Measurements from ENCODE around the gene KATNAL2. TPM values are rescaled to one million over a fixed set of nuclear protein-coding genes. Genes with fewer than 3 reads are reported as not detected.

Gene KATNAL2, protein sequence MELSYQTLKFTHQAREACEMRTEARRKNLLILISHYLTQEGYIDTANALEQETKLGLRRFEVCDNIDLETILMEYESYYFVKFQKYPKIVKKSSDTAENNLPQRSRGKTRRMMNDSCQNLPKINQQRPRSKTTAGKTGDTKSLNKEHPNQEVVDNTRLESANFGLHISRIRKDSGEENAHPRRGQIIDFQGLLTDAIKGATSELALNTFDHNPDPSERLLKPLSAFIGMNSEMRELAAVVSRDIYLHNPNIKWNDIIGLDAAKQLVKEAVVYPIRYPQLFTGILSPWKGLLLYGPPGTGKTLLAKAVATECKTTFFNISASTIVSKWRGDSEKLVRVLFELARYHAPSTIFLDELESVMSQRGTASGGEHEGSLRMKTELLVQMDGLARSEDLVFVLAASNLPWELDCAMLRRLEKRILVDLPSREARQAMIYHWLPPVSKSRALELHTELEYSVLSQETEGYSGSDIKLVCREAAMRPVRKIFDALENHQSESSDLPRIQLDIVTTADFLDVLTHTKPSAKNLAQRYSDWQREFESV
- total RNA-seq, result 3.7 TPM

DNA sequence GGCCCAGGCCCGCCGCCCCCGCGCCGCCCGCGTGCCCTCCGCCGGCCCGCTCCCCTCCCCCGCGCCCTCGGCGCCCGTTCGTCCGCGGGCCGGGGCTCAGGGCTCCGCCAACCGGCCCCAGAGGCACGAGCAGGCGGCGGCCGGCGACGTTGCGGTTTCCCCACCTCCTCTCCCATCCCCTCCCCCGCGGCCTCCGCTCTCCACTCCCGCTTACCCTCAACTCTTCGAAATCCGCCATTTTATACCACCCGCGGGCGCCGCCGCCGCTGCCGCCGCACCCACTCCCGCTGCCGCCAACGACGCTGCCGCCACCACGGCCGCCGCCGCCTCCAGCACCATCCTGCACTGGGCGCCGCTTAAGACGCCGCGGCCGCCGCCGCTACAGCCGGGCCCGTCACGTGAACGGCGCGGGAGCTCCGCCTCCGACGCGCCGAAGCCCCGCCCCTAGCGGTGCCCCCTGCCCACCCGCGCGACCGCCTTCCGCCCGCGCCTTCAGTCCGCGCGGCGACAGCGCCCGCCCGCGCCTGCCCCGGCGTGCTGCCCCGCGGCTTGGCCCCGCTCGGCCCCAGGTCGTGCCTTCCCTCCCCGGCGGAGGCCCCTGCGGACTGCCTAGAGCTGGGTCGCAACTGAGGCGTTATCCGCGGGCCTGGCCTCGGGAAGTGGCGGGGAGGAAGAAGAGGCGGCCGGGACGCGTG lies at the start of gene KATNAL2, which contains the start of gene PIAS2:
KATNAL2 (plus strand) TSS at position 495 of the 695 bp plus-strand sequence. CDS start 29,271 bp downstream, outside the sequence.
PIAS2 (minus strand) TSS at position 400 of the 695 bp plus-strand sequence; CDS start at position 238, 162 bp downstream.
- DNase-seq (ENCODE audit: low spot score in 2 of 2) (peak; percentile 92 to 95), FAIRE-seq (no peak)

DNA sequence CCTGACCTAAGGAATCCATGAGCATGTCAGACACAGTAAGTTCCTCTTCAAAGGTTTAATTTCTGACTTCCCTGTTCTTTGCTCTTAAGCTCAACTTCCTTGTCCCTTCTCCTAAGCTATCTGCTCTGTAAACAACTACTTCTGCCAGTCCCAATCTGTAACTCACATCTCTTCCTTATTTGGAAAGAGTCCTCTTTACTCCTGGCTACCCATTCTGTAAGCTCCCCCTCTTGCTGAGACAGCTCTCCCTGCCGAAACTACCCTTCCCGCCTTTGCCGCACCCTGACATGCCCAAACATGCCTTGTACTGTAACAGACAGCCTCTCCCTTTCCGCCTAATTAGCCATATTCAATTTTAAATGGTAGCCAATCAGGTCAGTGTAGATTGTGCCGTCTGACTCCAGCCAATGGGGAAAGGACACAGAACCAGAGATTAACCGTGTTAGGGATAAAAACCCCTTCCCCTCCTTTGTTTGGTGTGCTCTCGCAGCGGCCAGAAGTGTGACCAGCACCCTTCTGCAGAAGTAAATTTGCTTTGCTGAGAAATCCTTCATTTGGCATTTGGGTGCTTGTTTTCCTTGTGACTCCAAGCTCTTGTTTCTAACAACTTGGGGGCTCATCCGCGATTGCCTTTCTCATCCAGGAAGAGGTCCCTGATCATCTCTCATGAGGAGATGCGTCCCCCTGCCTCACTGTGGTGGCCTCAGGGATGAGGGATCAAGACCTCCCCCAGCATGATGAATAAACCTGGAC lies 49.1 kb upstream of the KATNAL2 start:
- no peak for FAIRE-seq

DNA sequence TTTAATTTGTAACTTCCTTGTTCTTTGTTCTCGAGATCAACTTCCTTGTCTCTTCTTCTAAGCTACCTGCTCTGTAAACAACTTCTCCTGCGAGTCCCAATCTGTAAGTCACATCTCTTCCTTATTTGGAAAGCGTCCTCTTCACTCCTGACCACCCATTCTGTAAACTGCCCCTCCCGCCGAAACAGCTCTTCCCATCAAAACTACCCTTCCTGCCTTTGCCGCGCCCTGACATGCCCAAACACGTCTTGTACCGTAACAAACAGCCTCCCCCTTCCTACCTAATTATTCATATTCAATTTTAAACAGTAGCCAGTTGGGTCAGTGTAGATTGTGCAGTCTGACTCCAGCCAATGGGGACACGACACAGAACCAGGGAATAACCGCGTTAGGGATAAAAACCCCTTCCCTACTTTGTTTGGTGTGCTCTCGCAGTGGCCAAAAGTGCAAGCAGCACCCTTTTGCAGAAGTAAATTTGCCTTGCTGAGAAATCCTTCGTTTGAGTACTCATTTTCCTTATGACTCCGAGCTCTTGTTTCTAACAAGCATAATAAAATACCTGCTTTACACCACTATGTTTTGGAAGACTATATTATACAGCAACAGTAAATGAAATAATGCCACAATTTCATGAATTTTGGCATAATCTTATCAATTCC lies 39.9 kb upstream of the KATNAL2 start:
- DNase-seq (ENCODE audit: low spot score in 2 of 2) (no peak), FAIRE-seq (no peak)

More for the DNA sequence above, 49.1 kb upstream of the KATNAL2 start:
- DNase-seq (ENCODE audit: low spot score in 2 of 2), result no peak

DNA sequence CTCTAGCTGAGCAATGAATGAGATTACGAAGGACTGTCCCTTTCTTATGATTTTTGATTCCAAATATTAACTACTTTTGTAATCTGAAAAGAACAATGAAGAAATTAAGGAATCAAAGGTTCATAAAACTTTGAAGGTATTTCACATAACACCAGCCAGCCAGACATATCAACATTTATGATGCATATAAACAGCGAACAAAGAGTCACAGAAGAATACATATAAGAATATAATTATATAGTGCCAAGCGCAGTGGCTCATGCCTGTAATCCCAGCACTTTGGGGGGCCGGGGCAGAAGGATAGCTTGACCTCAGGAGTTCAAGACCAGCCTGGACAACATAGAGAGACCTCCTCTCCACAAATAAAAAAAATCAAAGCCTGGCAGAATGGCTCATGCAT lies 34.2 kb upstream of the KATNAL2 start:
- FAIRE-seq (no peak), DNase-seq (ENCODE audit: low spot score in 2 of 2) (no peak)

DNA sequence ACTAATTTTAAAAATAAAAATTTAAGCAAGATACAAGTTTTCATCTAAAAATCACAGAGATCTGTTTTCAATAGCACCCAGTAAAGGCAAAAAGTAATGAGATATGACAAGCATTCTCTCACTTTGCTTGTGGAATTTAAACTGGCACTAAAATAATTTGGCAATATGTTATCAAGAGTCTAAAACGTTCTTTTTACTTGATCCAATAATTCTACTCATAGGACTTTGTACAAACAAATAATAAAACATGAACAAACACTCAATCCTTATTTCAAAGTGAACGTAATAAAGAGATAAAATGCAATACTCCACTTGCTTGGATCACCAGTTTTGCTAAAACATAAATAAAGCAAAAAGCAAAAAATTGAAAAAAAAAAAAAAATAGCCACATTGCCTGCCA lies 30.5 kb upstream of the KATNAL2 start:
- no peak for FAIRE-seq
- no peak for DNase-seq (ENCODE audit: low spot score in 2 of 2)

DNA sequence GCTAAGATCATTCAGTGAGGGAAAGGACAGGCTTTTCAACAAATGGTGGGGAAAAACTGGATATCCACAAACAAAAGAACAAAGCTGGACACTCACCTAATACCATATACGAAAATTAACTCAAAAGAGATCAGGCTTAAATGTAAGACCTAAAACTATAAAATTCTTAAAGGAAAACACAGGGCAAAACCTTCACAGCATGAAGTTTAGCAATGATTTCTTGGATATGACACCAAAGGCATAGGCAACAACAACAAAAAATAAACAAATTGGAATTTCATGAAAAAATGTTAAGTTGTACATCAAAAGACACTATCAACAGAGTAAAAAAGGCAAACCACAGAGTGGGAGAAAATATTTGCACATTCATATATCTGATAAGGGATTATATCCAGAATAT lies 28.4 kb upstream of the KATNAL2 start:
- FAIRE-seq (no peak), DNase-seq (ENCODE audit: low spot score in 2 of 2) (no peak)

DNA sequence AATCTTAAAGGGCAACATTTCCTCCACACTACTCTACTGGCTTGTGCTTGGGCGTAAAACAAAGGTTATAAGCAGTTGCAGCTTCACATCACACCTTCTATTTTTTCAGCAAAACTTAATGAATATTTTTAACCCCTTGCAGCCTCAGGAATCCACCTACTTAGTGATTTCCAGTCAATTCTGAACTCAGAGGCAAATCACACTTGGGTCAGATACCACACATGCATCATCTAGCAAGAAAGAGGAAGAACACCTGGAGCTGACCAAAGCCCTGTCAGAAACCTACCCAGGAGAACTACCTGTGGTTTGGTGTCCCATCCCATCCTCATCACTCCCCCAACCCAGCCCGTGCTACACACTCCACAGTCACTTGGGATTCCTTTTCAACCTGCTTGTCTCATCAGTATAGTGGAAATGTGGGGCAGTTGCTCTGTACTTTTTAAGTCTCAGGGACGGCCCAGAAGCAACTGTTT lies 25.6 kb upstream of the KATNAL2 start:
- FAIRE-seq, result no peak

DNA sequence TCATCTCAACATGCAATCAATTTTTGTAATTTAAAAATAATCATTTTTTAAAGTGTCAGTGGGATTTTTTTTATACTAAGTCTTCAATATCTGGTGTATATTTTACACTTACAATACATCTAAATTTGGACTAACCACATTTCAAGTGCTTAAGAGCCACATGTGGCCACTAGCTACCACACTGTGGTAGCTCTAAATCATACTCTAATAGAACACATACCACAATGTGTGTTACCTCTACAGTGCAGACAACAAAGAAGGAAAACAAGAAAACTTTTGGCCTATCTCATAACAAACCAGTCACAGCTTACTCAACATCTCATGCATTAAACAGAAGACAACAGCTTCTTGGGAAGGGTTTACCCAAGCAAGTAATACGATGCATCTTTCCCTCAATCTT lies 24.6 kb upstream of the KATNAL2 start:
- FAIRE-seq (no peak), DNase-seq (ENCODE audit: low spot score in 2 of 2) (no peak)

More for the DNA sequence above, 25.6 kb upstream of the KATNAL2 start:
- no peak for DNase-seq (ENCODE audit: low spot score in 2 of 2)

DNA sequence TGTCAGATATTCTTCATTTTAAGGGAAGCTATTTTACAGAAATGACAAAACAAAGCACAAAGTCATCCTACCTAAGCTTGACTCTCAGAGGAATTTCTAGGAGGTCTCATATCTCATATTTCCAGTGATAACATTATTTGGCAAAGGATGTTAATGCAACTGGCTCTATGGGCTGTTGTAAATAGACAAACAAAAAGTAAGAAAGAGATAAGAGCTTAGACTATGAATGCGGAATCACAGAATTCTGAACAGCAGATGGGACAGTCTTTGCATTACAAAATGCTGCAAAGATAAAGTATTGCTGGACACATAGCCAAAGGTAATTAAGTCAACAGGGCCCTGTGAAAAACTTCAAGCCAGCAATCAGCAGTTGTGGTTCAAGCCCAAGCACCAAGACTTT lies 24.0 kb upstream of the KATNAL2 start:
- FAIRE-seq (no peak), DNase-seq (ENCODE audit: low spot score in 2 of 2) (no peak)

DNA sequence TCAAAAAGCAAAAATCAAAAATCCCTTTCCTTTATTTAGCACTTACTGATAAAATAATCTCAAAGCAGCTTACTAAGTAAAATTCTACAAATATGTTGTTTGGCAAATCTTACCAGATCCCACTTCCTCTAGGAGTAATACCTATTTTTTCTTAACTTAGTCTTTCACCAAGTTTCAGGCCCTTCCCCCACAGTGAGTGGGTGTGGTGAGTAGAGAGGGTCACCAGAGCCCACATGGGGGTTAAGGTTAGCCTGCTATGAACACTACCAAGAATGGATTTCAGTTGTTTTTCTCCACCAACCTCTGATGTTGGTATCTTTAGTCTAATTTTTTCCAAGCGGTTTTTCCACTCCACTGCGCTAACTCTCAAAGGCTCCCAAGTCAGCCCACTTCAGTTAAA lies 23.3 kb upstream of the KATNAL2 start:
- no peak for FAIRE-seq

DNA sequence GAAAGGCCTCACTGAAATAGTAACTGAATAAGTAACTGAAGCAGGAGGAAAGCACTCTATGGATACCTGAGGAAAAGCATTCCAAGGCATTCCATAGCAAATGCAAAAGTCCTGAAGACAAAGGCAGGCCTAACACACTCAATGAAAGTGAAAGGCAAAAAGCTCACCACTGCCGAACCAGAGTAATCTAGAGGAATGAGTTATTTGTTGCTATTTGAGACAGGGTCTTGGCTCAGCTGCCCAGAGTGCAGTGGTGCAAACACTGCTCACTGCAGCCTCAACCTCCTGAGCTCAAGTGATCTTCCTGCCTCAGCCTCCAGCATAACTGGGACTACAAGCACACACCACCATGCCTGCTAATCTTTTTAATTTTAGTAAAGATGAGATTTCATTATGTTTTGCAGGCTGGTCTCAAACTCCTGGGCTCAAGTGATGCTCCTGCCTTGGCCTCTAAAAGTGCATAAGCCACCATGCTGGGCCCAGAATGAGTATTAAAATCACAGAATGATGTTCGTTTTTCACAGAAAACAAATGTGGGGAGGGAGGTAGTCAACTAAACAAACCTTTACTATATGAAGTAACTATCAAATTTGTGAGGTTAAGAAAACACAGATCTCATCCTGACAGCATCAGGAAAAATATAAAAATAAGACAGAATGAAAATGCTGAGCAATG lies 18.0 kb upstream of the KATNAL2 start:
- DNase-seq (ENCODE audit: low spot score in 2 of 2) (no peak), FAIRE-seq (no peak)

More for the DNA sequence above, 23.3 kb upstream of the KATNAL2 start:
- no peak for DNase-seq (ENCODE audit: low spot score in 2 of 2)

DNA sequence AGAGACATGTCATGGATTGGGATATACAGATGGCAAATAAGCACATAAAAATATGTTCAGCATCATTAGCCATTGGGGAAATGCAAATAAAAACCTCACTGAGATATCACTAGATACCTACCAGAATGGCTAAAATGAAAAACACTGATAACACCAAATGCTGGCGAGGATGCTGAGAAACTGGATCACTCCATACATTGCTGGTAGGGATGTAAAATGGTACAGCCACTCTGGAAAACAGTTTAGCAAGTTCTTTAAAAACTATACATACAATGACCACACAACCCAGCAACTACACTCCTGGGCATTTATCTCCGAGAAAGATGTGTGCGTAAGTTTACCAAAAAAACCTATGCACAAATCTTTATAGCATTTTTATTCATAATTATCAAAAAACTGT lies 14.0 kb upstream of the KATNAL2 start:
- FAIRE-seq (no peak), DNase-seq (ENCODE audit: low spot score in 2 of 2) (no peak)

DNA sequence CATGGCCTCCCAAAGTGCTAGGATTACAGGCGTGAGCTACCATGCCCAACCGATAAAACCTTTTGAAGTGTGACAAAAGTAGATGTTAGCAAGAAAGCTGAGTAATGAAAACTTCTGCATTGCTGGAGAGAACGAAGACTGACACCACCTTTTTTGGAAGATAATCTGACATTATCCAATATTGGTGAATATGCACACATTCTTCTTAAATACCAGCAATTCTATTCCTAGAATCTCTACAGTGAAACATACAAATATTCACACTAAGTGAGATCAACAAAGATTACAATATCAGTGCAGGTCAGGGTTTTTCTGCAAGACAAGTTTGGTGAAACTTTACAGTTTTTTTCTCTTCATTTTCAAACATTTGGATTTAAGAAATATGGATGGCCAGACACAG lies 7.9 kb upstream of the KATNAL2 start:
- no peak for FAIRE-seq
- no peak for DNase-seq (ENCODE audit: low spot score in 2 of 2)

DNA sequence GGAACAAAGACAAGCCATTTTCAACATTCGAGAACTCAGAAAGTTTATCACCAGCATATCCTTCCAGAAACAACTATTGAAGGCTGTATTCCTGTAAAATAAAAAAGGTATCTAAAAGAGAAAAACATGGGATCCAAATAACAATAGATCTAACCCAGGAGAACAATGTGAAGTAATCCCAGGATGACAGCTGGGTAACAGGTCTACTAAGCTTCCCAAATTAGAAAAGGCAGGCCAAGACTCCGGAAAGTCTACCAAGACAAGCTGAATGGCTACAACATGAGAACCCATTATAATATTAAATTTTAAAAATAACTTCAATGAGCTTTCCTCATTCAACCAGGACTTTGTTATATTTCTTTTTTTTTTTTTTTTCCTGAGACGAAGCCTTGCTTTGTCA lies 6.5 kb upstream of the KATNAL2 start:
- no peak for DNase-seq (ENCODE audit: low spot score in 2 of 2)
- no peak for FAIRE-seq

DNA sequence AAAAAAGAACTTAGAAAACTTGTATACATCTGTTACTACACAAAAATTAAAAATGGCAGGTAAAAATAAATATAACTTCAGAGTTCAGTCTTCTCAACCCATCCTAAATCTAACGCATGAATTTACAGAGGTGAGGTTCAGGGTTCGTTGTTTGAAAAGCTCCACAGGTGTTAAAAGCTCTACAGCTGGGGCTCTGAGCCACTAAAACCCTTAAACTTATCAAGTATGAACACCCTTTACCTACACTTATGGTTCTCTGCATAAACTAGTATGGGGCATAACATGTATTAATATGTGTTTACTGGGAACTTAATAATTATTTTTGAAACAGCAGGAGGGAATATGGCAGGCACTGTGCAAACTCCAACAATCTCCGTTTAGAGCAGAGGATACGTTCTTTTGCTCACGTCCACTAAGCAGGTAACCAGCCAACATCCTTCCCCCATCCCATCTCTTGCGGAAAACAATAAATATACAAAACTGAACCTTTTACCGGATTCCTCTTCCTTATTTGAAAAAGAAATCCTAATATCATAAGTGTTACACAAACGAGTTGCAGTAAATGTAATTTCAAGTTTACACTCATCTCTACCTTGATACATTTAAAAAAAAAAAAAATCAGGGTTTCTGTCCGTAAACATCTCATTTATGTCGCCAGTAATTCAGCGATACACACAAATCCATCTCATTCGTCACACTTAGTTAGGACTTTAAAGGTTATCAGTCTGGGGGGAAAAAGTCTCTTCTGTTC lies 1.4 kb upstream of the KATNAL2 start:
- FAIRE-seq, result no peak
- DNase-seq (ENCODE audit: low spot score in 2 of 2), result peak in 1 of 2 donors; percentile 31

DNA sequence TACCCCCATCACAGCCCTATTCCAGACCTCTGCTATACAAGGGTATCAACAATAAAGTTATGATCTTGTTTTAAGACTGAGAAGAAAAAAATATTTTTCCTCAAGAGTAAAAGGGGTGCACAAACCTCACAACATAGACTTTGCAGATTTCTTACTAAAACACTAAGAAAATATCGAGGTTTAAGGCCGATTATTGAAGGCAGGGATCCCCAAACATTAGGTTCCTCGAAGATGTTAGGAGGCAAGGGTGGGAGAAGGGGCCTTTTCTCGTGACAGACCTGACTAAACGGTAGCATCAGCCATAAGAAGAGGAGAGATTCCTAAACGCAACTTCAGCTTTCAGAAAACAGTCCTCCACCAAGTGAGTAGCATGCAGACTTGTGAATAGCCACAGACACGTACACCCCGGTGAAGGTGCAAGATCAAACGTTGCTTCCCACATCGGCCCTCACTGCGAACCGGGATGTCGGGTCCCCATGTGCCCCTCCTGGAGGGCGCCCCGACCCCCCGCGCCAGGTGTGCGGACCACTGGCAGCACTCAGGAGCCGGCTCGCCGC lies 773 bp upstream of the KATNAL2 start:
- FAIRE-seq (no peak), DNase-seq (ENCODE audit: low spot score in 2 of 2) (no peak)

DNA sequence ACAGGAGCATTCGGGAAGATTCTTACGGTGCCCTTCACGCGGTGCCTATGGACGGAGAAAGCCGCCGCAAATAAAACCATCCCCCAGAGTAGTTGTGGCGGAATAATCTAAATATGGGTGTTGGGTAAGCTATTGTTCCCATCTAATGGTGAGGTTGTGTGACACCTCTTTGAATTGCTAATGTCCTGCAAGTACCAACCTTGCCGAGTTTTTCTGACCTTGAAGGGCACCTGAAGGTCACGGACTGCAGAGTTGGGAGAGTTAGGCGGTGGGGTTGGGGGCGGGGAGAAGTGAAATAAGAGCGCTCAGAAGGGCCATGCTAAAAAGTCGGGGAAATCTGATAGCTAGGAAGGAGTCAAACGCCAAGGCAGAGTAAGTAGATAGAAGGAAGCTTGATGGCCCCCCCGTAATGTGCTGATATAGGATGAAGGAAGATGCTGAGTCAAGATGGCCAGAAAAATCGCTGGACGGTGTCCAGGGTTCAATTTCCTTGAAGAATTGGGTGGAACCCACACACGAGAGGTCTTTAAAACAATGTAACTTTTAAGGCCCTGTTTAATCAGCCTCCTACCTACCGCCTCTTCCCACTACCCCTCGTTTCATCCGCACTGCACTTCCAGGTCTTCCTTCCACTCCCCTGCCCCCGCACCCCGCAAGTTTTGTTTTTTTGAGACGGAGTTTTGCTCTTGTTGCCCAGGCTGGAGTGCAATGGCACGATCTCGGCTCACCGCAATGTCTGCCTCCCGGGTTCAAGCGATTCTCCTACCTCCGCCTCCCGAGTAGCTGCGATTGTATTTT lies 600 bp downstream of the KATNAL2 start:
- peak in 1 of 2 donors; percentile 39 for DNase-seq (ENCODE audit: low spot score in 2 of 2)
- FAIRE-seq, result no peak

DNA sequence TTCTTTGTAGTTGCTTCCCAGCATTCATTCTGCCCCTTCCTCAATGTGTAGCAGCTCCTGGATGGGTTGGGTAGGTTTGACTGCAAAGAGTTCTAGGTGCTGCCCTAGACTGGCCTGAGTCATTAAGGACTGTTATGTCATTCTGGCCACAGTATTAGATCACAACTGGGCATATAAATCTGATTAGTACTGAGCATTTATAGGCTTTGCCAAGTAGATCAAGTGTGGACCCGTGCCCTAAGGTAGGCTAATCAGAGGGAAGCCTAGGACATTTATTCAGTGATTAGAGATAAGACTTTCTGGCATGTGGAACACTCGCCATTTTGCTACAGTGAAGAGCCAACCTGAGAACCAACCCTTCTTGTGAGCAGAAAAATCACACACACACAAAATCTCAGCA lies 2.7 kb downstream of the KATNAL2 start:
- DNase-seq (ENCODE audit: low spot score in 2 of 2) (no peak), FAIRE-seq (no peak)
